Measurements from ENCODE around the gene STRBP. TPM values are rescaled to one million over a fixed set of nuclear protein-coding genes. Genes with fewer than 3 reads are reported as not detected.

STRBP gene
- total RNA-seq, 2 donors from 2014 or later: 30.1 to 42.5 TPM

DNA sequence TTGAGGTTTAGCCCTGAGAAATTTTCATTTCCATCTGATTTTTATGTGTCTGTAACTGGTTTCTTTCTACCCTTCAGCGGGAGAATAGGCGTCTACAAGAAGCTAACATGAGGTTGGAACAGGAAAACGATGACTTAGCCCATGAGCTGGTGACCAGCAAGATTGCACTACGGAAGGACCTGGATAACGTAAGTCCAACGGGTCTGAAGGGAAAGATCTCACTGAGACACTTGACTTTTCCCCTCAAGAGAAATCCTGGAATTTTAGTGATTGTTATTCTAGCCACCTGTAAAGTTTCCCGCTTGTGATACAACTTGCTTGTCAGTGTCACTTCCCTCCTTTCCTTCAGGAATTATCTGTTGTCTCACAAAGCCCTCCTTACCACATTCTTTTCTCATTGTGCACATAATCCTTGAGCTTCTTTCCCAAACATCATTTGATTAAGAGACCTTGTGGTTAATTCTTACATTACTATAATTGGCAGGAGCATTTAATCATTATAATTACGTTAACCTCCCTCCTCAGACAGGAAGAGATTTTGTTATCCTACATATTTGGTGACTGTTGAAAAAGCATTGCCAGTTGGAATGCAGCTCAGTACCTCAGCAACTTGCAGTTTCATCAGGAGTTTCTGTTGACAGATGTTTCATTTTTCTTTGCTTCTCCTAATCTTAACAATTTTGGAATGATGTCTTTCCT, 178.0 kb downstream of the STRBP start:
- no peak for ATAC-seq (replicated peaks)
- H3K4me1 Mint-ChIP-seq: peaks cover 6% of the 10 kb centered on the region
- H3K27ac Mint-ChIP-seq: no peak overlapping the region
- H3K36me3 Mint-ChIP-seq (ENCODE audit: low read depth): peaks cover 75% of the 10 kb centered on the region
- H3K27me3 Mint-ChIP-seq: no peaks in the 10 kb centered on the region
- no peaks in the 10 kb centered on the region for H3K9me3 Mint-ChIP-seq
- H3K4me3 Mint-ChIP-seq: no peak overlapping the region

- Mint-ChIP-seq H3K27me3 (no peaks in the 10 kb centered on the region), H3K36me3 (ENCODE audit: low read depth) (peaks cover 76% of the 10 kb centered on the region), H3K4me3 (no peak overlapping the region), H3K4me1 (peaks cover 6% of the 10 kb centered on the region), H3K9me3 (no peaks in the 10 kb centered on the region), H3K27ac (no peak overlapping the region)
- no peak for ATAC-seq (replicated peaks)
Measured at GRCh38 chr9:123089790-123090189, 178.6 kb downstream of the STRBP start.

DNA sequence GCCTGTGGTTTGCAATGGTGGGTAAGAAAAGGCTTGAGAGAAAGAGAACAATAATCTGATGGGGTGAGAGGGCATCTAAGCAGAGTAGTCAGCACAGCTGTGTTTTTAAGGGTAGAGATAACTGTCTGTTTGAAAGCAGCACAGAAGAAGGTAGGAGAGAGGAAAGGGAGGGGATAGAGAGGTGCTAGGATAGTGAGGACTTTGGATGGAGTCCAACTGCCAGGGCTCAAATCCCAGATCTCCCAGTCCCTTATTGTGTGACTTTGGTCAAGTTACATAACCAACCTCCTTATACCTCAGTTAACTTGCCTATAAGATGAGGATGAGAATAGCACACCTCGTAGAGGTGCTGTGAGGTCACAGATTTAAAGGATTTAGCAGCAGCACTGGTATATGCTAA, 179.3 kb downstream of the STRBP start:
- no peaks in the 10 kb centered on the region for H3K27me3 Mint-ChIP-seq
- no peak overlapping the region for H3K4me3 Mint-ChIP-seq
- H3K36me3 Mint-ChIP-seq (ENCODE audit: low read depth): peaks cover 81% of the 10 kb centered on the region
- peak overlapping the region; percentile 44 for H3K27ac Mint-ChIP-seq
- no peak for ATAC-seq (replicated peaks)
- H3K9me3 Mint-ChIP-seq: no peaks in the 10 kb centered on the region
- peaks cover 6% of the 10 kb centered on the region for H3K4me1 Mint-ChIP-seq

DNA sequence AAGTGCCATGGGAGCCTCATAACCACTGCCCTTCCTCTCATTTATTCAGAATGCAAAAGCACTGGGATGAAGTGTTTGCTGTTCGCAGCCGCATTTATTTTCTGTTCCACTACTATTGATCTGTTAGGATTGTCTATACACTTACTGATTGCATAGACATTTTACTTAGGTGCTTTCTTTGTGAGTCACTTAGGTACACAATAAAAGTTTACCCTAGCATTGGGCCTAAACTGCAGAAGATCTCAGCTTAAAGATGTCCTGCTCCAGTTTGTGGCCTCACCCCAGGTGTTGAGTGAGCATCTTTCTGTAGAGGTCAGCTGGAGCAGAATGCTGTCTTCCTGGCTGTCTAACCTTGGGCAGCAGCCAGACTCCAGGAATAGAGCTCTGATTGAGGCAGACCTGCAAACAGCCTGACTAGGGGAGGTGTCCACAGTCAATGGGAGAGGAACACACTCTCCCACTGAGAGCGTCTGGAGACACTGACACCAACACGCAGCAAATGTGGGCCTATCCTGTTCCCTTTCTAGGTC, 181.0 kb downstream of the STRBP start:
- peaks cover 78% of the 10 kb centered on the region for H3K36me3 Mint-ChIP-seq (ENCODE audit: low read depth)
- H3K9me3 Mint-ChIP-seq: no peaks in the 10 kb centered on the region
- ATAC-seq (replicated peaks): no peak
- no peaks in the 10 kb centered on the region for H3K27me3 Mint-ChIP-seq
- peak overlapping the region; percentile 35 for H3K27ac Mint-ChIP-seq
- no peak overlapping the region for H3K4me3 Mint-ChIP-seq
- H3K4me1 Mint-ChIP-seq: peaks cover 6% of the 10 kb centered on the region

DNA sequence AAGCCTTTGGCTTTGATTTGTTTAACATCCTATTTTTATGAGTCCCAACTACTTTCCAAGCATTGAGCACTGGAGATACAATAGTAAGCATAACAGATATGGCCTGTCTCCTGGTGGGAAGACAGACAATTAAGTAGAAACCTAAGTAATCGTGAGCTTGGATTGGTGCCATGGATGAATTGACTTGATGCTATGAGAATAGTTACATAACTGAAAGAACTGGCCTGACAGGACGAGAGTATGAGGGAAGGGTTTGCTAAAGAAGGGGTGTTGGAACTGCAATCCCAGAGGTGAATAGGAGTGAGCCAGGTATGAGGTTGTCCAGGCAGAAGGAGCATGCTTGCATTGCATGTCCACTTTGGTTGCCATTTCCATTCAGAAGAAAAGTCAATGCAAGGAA, 182.5 kb downstream of the STRBP start:
- no peak for ATAC-seq (replicated peaks)
- peaks cover 6% of the 10 kb centered on the region for H3K4me1 Mint-ChIP-seq
- no peak overlapping the region for H3K4me3 Mint-ChIP-seq
- no peaks in the 10 kb centered on the region for H3K27me3 Mint-ChIP-seq
- H3K36me3 Mint-ChIP-seq (ENCODE audit: low read depth): peaks cover 78% of the 10 kb centered on the region
- H3K27ac Mint-ChIP-seq: peak overlapping the region; percentile 47
- H3K9me3 Mint-ChIP-seq: no peaks in the 10 kb centered on the region

DNA sequence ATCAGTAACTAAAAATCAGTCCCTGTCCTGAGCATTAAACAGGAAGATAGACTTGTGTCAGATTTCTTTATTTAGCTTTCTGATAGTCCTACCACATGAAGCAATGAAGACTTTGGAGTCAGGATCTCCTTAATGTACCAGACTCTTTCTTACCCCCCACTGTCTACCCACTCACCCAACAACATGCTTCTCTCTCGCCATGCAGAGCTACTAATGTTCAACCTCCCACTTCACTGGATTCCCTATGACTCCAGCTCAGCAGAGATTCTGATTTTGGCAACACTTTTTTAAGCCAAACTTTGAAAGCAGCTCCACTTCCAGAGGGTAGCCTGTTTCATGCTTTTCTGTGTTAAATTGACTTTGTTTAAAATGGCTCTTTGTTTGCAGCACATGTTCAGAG, 184.1 kb downstream of the STRBP start:
- peak overlapping the region; percentile 16 for H3K27ac Mint-ChIP-seq
- H3K9me3 Mint-ChIP-seq: no peaks in the 10 kb centered on the region
- peaks cover 6% of the 10 kb centered on the region for H3K4me1 Mint-ChIP-seq
- no peaks in the 10 kb centered on the region for H3K27me3 Mint-ChIP-seq
- peaks cover 78% of the 10 kb centered on the region for H3K36me3 Mint-ChIP-seq (ENCODE audit: low read depth)
- no peak for ATAC-seq (replicated peaks)
- no peak overlapping the region for H3K4me3 Mint-ChIP-seq

DNA sequence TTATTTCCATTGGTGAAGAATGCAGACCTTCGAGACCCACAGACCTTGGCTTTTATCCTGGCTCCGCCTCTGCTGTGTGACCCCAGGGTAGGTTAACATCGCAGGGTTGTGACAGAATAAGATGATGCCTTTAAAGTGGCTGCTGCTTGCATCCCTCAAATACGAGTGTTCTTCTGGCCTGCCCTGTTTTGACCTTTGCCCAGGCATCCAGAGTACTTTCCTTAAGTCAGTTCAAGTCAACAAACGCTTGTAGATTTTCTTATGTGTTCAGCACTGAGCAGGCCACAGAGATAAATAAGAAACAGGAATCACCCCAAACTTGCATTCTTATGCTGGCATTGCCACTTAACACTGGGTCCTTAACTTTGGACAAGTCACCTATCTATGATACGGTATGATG, 184.7 kb downstream of the STRBP start:
- Mint-ChIP-seq H3K4me1 (peaks cover 6% of the 10 kb centered on the region), H3K9me3 (no peaks in the 10 kb centered on the region), H3K27ac (peak overlapping the region; percentile 16), H3K27me3 (no peaks in the 10 kb centered on the region), H3K36me3 (ENCODE audit: low read depth) (peaks cover 78% of the 10 kb centered on the region), H3K4me3 (no peak overlapping the region)
- no peak for ATAC-seq (replicated peaks)

- Mint-ChIP-seq H3K4me3 (no peak overlapping the region), H3K36me3 (ENCODE audit: low read depth) (peaks cover 89% of the 10 kb centered on the region), H3K27ac (peak overlapping the region; percentile 24), H3K27me3 (no peaks in the 10 kb centered on the region), H3K9me3 (no peaks in the 10 kb centered on the region), H3K4me1 (peaks cover 6% of the 10 kb centered on the region)
- ATAC-seq (replicated peaks): no peak
Measured at GRCh38 chr9:123081824-123082223, 186.6 kb downstream of the STRBP start.

- no peak overlapping the region for H3K4me3 Mint-ChIP-seq
- peaks cover 92% of the 10 kb centered on the region for H3K36me3 Mint-ChIP-seq (ENCODE audit: low read depth)
- ATAC-seq (replicated peaks): no peak
- no peaks in the 10 kb centered on the region for H3K9me3 Mint-ChIP-seq
- H3K4me1 Mint-ChIP-seq: no peaks in the 10 kb centered on the region
- H3K27ac Mint-ChIP-seq: no peak overlapping the region
- no peaks in the 10 kb centered on the region for H3K27me3 Mint-ChIP-seq
Measured at GRCh38 chr9:123080444-123080843, 187.9 kb downstream of the STRBP start.

DNA sequence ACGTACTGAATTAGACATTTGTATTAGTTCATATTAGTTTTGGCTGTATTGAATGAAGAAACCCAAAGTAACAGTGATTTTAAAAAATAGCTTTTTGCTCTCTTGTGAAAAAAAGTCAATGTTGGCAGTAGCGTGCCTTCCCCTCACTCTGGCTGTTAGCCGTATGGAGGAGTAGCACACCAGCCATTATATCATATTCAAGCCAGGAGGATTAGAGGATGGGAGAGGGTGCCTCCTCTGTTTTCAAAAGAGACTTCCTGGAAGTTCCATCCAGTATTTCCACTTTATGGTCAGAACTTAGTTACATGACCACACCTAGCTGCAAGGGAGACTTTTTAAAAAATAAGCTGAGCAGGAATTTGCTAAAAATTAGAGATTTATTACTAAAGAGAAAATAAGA, 193.8 kb downstream of the STRBP start:
- no peak for ATAC-seq (replicated peaks)

GRCh38 chr9:123073991-123074422, 194.4 kb downstream of the STRBP start:
- H3K9me3 Mint-ChIP-seq: no peaks in the 10 kb centered on the region
- ATAC-seq (replicated peaks): no peak
- H3K27ac Mint-ChIP-seq: no peak overlapping the region
- H3K36me3 Mint-ChIP-seq (ENCODE audit: low read depth): peaks cover 87% of the 10 kb centered on the region
- H3K27me3 Mint-ChIP-seq: no peaks in the 10 kb centered on the region
- H3K4me1 Mint-ChIP-seq: peaks cover 8% of the 10 kb centered on the region
- no peak overlapping the region for H3K4me3 Mint-ChIP-seq

More for the DNA sequence above, 193.8 kb downstream of the STRBP start:
- no peak overlapping the region for H3K27ac Mint-ChIP-seq
- no peaks in the 10 kb centered on the region for H3K9me3 Mint-ChIP-seq
- no peak overlapping the region for H3K4me3 Mint-ChIP-seq
- peaks cover 8% of the 10 kb centered on the region for H3K4me1 Mint-ChIP-seq
- H3K27me3 Mint-ChIP-seq: no peaks in the 10 kb centered on the region
- H3K36me3 Mint-ChIP-seq (ENCODE audit: low read depth): peaks cover 87% of the 10 kb centered on the region

DNA sequence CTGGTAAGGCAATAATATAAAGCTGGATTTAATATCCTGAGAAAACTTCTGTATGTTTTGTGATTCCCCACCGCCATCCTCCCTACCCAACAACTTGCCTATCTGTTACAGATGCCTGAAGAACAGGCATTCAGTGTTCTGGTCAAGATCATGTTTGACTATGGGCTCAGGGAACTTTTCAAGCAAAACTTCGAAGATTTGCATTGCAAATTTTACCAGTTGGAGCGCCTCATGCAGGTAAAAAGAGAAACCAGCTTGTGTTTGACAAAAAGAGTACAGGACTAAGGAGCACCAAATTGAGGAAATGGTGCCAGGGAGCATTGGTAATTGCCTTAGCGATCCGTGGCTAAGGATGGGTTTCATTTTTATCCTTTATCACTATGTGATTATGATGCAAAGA, 194.9 kb downstream of the STRBP start:
- Mint-ChIP-seq H3K27me3 (no peaks in the 10 kb centered on the region), H3K27ac (no peak overlapping the region), H3K4me1 (peaks cover 8% of the 10 kb centered on the region), H3K36me3 (ENCODE audit: low read depth) (peaks cover 87% of the 10 kb centered on the region), H3K9me3 (no peaks in the 10 kb centered on the region), H3K4me3 (no peak overlapping the region)
- ATAC-seq (replicated peaks): no peak

DNA sequence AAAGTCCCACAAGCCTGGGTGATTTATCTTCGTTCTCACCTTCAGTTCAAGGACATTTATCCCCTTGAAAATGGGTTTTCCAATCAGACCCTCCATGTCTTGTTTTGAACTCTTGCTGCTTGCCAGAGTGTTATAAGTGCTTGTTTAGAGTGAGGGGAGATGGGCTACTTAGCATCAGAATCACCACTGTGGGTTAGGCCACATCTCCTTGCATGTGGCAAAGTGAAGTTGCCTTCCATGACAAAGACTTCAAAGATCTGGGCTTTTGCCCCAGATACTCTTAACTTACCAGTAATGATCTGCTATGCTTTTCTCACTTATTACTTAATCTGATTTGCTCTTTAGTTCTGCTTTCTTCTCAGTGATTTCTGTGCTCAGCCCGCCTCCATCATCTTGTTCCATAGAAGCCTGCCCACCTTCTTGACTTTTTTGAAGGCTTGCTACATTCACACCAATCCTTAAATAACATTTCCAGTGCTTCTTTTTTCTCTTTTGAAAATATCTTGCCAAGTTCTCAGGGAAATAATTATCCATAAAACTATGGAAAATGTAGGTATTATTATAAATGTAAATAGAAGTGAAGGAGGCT, 195.9 kb downstream of the STRBP start:
- ATAC-seq (replicated peaks): no peak
- H3K36me3 Mint-ChIP-seq (ENCODE audit: low read depth): peaks cover 90% of the 10 kb centered on the region
- H3K27ac Mint-ChIP-seq: peak overlapping the region; percentile 19
- peaks cover 8% of the 10 kb centered on the region for H3K4me1 Mint-ChIP-seq
- H3K27me3 Mint-ChIP-seq: no peaks in the 10 kb centered on the region
- H3K4me3 Mint-ChIP-seq: no peak overlapping the region
- H3K9me3 Mint-ChIP-seq: no peaks in the 10 kb centered on the region

Measured in activated T-helper 17 cell treated with anti-CD3 and anti-CD28 coated beads, Interleukin-2, amount 50 U/mL, for 72 hours (primary cell).